ENCODE data around the gene HSD17B8.

The HSD17B8 gene

GRCh38 chr6:33204415-33205190, at the start of gene HSD17B8:
Gene HSD17B8 (plus strand): TSS chr6:33204655. CDS start chr6:33204669, 14 bp downstream.
- DNase-seq: peak; percentile 93

GRCh38 chr6:33156561-33156960, 47.9 kb upstream of the HSD17B8 start:
- no peak for DNase-seq

GRCh38 chr6:33156964-33157363, 47.5 kb upstream of the HSD17B8 start:
- DNase-seq: no peak

GRCh38 chr6:33160096-33160495, 44.4 kb upstream of the HSD17B8 start:
- no peak for DNase-seq

GRCh38 chr6:33160728-33161344, 43.6 kb upstream of the HSD17B8 start:
- DNase-seq: no peak

- DNase-seq: peak; percentile 53
Observed at GRCh38 chr6:33161354-33162331, 42.8 kb upstream of the HSD17B8 start.

- no peak for DNase-seq
Observed at GRCh38 chr6:33163540-33163939, 40.9 kb upstream of the HSD17B8 start.

GRCh38 chr6:33164176-33164575, 40.3 kb upstream of the HSD17B8 start:
- DNase-seq: no peak

GRCh38 chr6:33164665-33165373, 39.6 kb upstream of the HSD17B8 start:
- DNase-seq: no peak

- no peak for DNase-seq
Observed at GRCh38 chr6:33165581-33166258, 38.7 kb upstream of the HSD17B8 start.

GRCh38 chr6:33166363-33166762, 38.1 kb upstream of the HSD17B8 start:
- DNase-seq: no peak

- no peak for DNase-seq
Observed at GRCh38 chr6:33166811-33167210, 37.6 kb upstream of the HSD17B8 start.

- no peak for DNase-seq
Observed at GRCh38 chr6:33167374-33168283, 36.8 kb upstream of the HSD17B8 start.

GRCh38 chr6:33168284-33168601, 36.2 kb upstream of the HSD17B8 start:
- no peak for DNase-seq

- DNase-seq: no peak
Observed at GRCh38 chr6:33168639-33169038, 35.8 kb upstream of the HSD17B8 start.

GRCh38 chr6:33169291-33170175, 34.9 kb upstream of the HSD17B8 start:
- DNase-seq: no peak

- DNase-seq: no peak
Observed at GRCh38 chr6:33170176-33171015, 34.1 kb upstream of the HSD17B8 start.

- DNase-seq: no peak
Observed at GRCh38 chr6:33171016-33171879, 33.2 kb upstream of the HSD17B8 start.

Measured in NCI-H1105 (cell line).